AG09309 (cell line): ENCODE data around the gene AHRR.

Experiments used
- DNase-seq: peaks from one replicate; pipeline ENCODE4 v3.0.0-alpha.2; 2010; ENCODE audit warnings: low read depth
- H3K4me3 ChIP-seq: 2 replicates; pipeline ENCODE4 v1.5.1; 2011; ENCODE audit warnings: mild to moderate bottlenecking, low read depth, low read length, moderate library complexity; ENCODE audit not compliant: control insufficient read depth
- CTCF ChIP-seq: IDR thresholded peaks from 2 replicates; pipeline ENCODE4 v1.5.1; 2011; ENCODE audit warnings: mild to moderate bottlenecking, low read depth, low read length, inconsistent platforms; ENCODE audit not compliant: insufficient read depth, control insufficient read depth; ENCODE audit errors: missing control alignments

AHRR gene

GRCh38 chr5:448766-449090 lies 127.2 kb downstream of the AHRR start:
- DNase-seq, result no peak
- TF ChIP-seq CTCF, result no peak
- H3K4me3 ChIP-seq, result no peak overlapping the region

GRCh38 chr5:449151-449550 lies 127.6 kb downstream of the AHRR start:
- no peak for DNase-seq
- no peak overlapping the region for H3K4me3 ChIP-seq
- no peak for TF ChIP-seq CTCF

- no peak overlapping the region for H3K4me3 ChIP-seq
Measured at GRCh38 chr5:451587-452458, 130.3 kb downstream of the AHRR start.

GRCh38 chr5:452978-453710 lies 131.6 kb downstream of the AHRR start:
- TF ChIP-seq CTCF, result no peak

More at GRCh38 chr5:451587-452458, 130.3 kb downstream of the AHRR start:
- no peak for DNase-seq
- TF ChIP-seq CTCF, result no peak

GRCh38 chr5:453725-454481 lies 132.4 kb downstream of the AHRR start:
- no peak overlapping the region for H3K4me3 ChIP-seq
- DNase-seq, result no peak
- TF ChIP-seq CTCF, result no peak

More at GRCh38 chr5:452978-453710, 131.6 kb downstream of the AHRR start:
- DNase-seq, result no peak
- H3K4me3 ChIP-seq, result no peak overlapping the region

- H3K4me3 ChIP-seq, result no peak overlapping the region
- DNase-seq, result no peak
- no peak for TF ChIP-seq CTCF
Measured at GRCh38 chr5:454936-455335, 133.4 kb downstream of the AHRR start.
